Gastrocnemius medialis (tissue), 4 donors: Measurements from ENCODE around the gene ABHD17C. TPM values are rescaled to one million over a fixed set of nuclear protein-coding genes. Genes with fewer than 3 reads are reported as not detected.

Source experiments
- ATAC-seq, 2 donors: fragments of 150-250 bp; one replicate each; pipeline ENCODE4 v1.9.1; 2016
- DNase-seq, 2 donors: peaks; one replicate each; pipeline ENCODE4 v3.0.0-alpha.2; 2019
- H3K27ac ChIP-seq, 4 donors: fragments of 200-600 bp; sonication (generic); 1 replicate in 1 of 4; 2 replicates in 3 of 4; pipeline ENCODE4 v1.5.1; 2016 to 2018; ENCODE audit warnings: mild to moderate bottlenecking in 2 of 4, moderate library complexity in 1 of 4
- H3K27me3 ChIP-seq, 3 donors: fragments of 200-600 bp; sonication (generic) in 2 of 3; 1 replicate in 1 of 3; 2 replicates in 2 of 3; pipeline versions ENCODE4 v1.5.1 to v1.6.0; 2016 to 2019; ENCODE audit warnings: mild to moderate bottlenecking in 1 of 3, moderate library complexity in 1 of 3
- H3K36me3 ChIP-seq, 2 donors: fragments of 200-600 bp; sonication (generic) in 1 of 2; one replicate each; pipeline ENCODE4 v1.5.1; 2017 to 2018
- H3K4me1 ChIP-seq, 2 donors: fragments of 200-600 bp; sonication (generic) in 1 of 2; one replicate each; pipeline ENCODE4 v1.5.1; 2016 to 2017; ENCODE audit warnings: mild to moderate bottlenecking in 2 of 2
- H3K4me3 ChIP-seq, 4 donors: fragments of 200-600 bp; sonication (generic) in 3 of 4; 1 replicate in 1 of 4; 2 replicates in 3 of 4; pipeline ENCODE4 v1.5.1; 2016 to 2019; ENCODE audit warnings: mild to moderate bottlenecking in 2 of 4
- H3K9me3 ChIP-seq, 3 donors: fragments of 200-600 bp; sonication (generic) in 2 of 3; 1 replicate in 1 of 3; 2 replicates in 2 of 3; pipeline ENCODE4 v1.5.1; 2016 to 2019
- POLR2A ChIP-seq, 2 donors: fragments of 450-650 bp; IDR thresholded peaks; one replicate each; pipeline ENCODE4 v1.6.1; 2017; ENCODE audit warnings: antibody characterized with exemption in 2 of 2, mild to moderate bottlenecking in 2 of 2, moderate library complexity in 2 of 2
- in situ Hi-C, 4 donors: fragments of 200-750 bp; cut with MboI; loops; one replicate each; pipeline versions ENCODE4 v1.15.0 to v1.8.0; 2017; ENCODE audit warnings: low sequenced_read_pairs in 4 of 4
- intact Hi-C: fragments of 100-400 bp; cut with DNase I; formaldehyde crosslinking; loops from one replicate; pipeline ENCODE4 v1.15.1; 2023; ENCODE audit warnings: low total_unique reads
- total RNA-seq, 4 donors: library from RNA; depleted of rRNA; stranded (reverse); fragments of >200 nt; gene quantifications; one replicate each; pipeline versions ENCODE4 v1.1.0 to v1.2.3, GENCODE V29; 2016
- TF ChIP-seq, protein P1 (sequence below), 5 experiments: fragments of 450-650 bp in 3 of 5; fragments of 200-600 bp in 2 of 5; sonication (generic) in 2 of 5; IDR thresholded peaks in 4 of 5; conservative IDR thresholded peaks in 1 of 5; 1 replicate in 4 of 5; 2 replicates in 1 of 5; pipeline ENCODE4 v1.5.1; 2016 to 2019; ENCODE audit warnings: antibody characterized with exemption in 5 of 5, mild to moderate bottlenecking in 3 of 5, moderate library complexity in 3 of 5

Gene ABHD17C
- total RNA-seq, 4 donors from 2014 or later, result 0.98 to 3.3 (median 2.5) TPM; not detected in 1

GRCh38 chr15:80698676-80699075, 3.6 kb downstream of the ABHD17C start:
- intact Hi-C loops, result loop anchor here (10.0 kb wide), 1 partner anchor 286 kb away; the partner anchor contains the start of gene MESD

GRCh38 chr15:80699981-80700380, 4.9 kb downstream of the ABHD17C start:
- intact Hi-C loops (loop anchor here (10.0 kb wide), 1 partner anchor 285 kb away; the partner anchor contains the start of gene MESD), in situ Hi-C loops (no loop called here)
- ATAC-seq (no peak), DNase-seq (no peak)
- no peak overlapping the region for H3K27ac ChIP-seq
- no peak overlapping the region for H3K4me3 ChIP-seq
- H3K4me1 ChIP-seq, result peaks cover 7 to 10% of the 10 kb centered on the region in 2 donors
- H3K9me3 ChIP-seq, result no peaks in the 10 kb centered on the region
- H3K27me3 ChIP-seq, result no peaks in the 10 kb centered on the region
- no peaks in the 10 kb centered on the region for H3K36me3 ChIP-seq
- TF ChIP-seq, protein P1, sequence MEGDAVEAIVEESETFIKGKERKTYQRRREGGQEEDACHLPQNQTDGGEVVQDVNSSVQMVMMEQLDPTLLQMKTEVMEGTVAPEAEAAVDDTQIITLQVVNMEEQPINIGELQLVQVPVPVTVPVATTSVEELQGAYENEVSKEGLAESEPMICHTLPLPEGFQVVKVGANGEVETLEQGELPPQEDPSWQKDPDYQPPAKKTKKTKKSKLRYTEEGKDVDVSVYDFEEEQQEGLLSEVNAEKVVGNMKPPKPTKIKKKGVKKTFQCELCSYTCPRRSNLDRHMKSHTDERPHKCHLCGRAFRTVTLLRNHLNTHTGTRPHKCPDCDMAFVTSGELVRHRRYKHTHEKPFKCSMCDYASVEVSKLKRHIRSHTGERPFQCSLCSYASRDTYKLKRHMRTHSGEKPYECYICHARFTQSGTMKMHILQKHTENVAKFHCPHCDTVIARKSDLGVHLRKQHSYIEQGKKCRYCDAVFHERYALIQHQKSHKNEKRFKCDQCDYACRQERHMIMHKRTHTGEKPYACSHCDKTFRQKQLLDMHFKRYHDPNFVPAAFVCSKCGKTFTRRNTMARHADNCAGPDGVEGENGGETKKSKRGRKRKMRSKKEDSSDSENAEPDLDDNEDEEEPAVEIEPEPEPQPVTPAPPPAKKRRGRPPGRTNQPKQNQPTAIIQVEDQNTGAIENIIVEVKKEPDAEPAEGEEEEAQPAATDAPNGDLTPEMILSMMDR (IDR thresholded peaks at IDR 0.05 in 4 of 5, conservative IDR thresholded peaks at IDR 0.05 in 1 of 5), result no peak
- TF ChIP-seq POLR2A (IDR thresholded peaks at IDR 0.05), result no peak

More at GRCh38 chr15:80698676-80699075, 3.6 kb downstream of the ABHD17C start:
- Histone ChIP-seq H3K4me1 (peaks cover 7 to 10% of the 10 kb centered on the region in 2 donors), H3K4me3 (no peak overlapping the region), H3K27ac (no peak overlapping the region), H3K36me3 (no peaks in the 10 kb centered on the region), H3K9me3 (no peaks in the 10 kb centered on the region), H3K27me3 (no peaks in the 10 kb centered on the region)
- DNase-seq (no peak), ATAC-seq (no peak)
- in situ Hi-C loops, result no loop called here
- TF ChIP-seq, protein P1 (IDR thresholded peaks at IDR 0.05 in 4 of 5, conservative IDR thresholded peaks at IDR 0.05 in 1 of 5), result no peak
- no peak for TF ChIP-seq POLR2A (IDR thresholded peaks at IDR 0.05)

DNA sequence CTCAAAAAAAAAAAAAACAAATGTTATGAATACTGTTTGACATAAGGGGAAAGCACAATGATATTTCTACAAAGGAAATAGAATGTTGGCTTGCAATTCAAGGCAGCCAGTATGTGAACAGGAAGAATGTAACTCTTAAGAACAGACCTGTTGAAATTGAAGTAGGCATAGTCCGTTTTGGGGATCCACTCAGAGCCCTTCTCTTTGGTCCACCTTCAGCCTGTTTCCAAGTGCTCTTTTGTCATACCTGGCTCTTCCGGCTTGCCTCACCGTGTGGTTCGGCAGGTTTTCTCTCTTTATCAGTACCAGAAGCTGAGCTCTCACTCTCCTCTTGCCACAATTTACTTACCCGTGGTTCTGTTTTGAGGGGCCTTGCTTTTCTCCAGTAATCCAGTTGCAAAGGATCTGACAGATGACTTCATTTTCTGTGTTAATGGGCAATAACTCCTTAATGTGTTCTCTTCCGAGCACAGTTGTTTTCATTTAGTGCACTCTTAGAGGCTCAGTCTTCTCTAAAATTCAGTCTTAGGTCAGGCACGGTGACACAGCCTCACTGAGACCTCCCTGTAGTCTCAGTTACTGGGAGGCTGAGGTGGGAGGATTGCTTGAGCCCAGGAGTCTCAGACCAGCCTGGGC, 6.7 kb downstream of the ABHD17C start:
- Histone ChIP-seq H3K27ac (no peak overlapping the region), H3K4me3 (no peak overlapping the region), H3K27me3 (no peaks in the 10 kb centered on the region), H3K36me3 (no peaks in the 10 kb centered on the region), H3K9me3 (no peaks in the 10 kb centered on the region), H3K4me1 (peaks cover 0 to 1% of the 10 kb centered on the region in 2 donors)
- DNase-seq, result no peak
- intact Hi-C loops (no loop called here), in situ Hi-C loops (no loop called here)
- no peak for ATAC-seq
- TF ChIP-seq, protein P1 (IDR thresholded peaks at IDR 0.05 in 4 of 5, conservative IDR thresholded peaks at IDR 0.05 in 1 of 5), result no peak
- no peak for TF ChIP-seq POLR2A (IDR thresholded peaks at IDR 0.05)

DNA sequence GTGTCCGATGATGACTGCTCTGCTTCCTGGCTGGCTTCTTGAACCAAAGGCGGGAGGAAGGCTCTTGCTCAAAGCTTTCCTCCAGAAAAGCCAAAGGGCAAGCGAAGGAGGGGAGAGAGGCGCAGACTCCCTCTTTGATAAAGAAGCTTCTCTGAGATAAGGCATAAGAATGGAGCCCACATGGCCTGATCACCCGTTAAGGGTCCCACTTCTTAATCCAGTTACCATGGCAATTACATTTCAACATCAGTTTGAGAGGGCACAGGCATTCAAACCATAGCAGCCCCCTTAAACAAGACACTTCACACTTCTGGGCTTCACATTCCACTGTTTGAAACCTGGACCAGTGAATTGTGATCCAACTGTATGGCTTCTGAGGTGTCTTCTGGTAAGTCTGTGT, 8.0 kb downstream of the ABHD17C start:
- no peaks in the 10 kb centered on the region for H3K4me1 ChIP-seq
- intact Hi-C loops, result no loop called here
- in situ Hi-C loops, result no loop called here
- no peak overlapping the region for H3K4me3 ChIP-seq
- no peaks in the 10 kb centered on the region for H3K36me3 ChIP-seq
- no peaks in the 10 kb centered on the region for H3K27me3 ChIP-seq
- no peak for ATAC-seq
- TF ChIP-seq, protein P1 (IDR thresholded peaks at IDR 0.05 in 4 of 5, conservative IDR thresholded peaks at IDR 0.05 in 1 of 5), result no peak
- no peak for TF ChIP-seq POLR2A (IDR thresholded peaks at IDR 0.05)
- H3K27ac ChIP-seq, result no peak overlapping the region
- no peak for DNase-seq
- H3K9me3 ChIP-seq, result no peaks in the 10 kb centered on the region
